GM18508 (cell line): ENCODE measurements around the gene SERPINB5.

Experiments used
- ATAC-seq: cut with Tn5 transposase; IDR thresholded peaks from one replicate; pipeline ENCODE4 v1.9.1; 2021; ENCODE audit warnings: moderate number of reproducible peaks; ENCODE audit not compliant: insufficient read depth, unreplicated experiment

The SERPINB5 gene

GRCh38 chr18:63520053-63520685 is 43.4 kb downstream of the SERPINB5 start:
- ATAC-seq: no peak

GRCh38 chr18:63523660-63524059 is 46.9 kb downstream of the SERPINB5 start:
- ATAC-seq: no peak

- no peak for ATAC-seq
Measured at GRCh38 chr18:63527251-63527650, 50.5 kb downstream of the SERPINB5 start.

GRCh38 chr18:63528863-63529492 is 52.2 kb downstream of the SERPINB5 start:
- no peak for ATAC-seq

GRCh38 chr18:63532471-63532870 is 55.7 kb downstream of the SERPINB5 start:
- no peak for ATAC-seq

- ATAC-seq: no peak
Measured at GRCh38 chr18:63534615-63535014, 57.9 kb downstream of the SERPINB5 start.

- no peak for ATAC-seq
Measured at GRCh38 chr18:63539904-63540510, 63.2 kb downstream of the SERPINB5 start.

- ATAC-seq: no peak
Measured at GRCh38 chr18:63542069-63542468, 65.3 kb downstream of the SERPINB5 start, which contains the start of gene SERPINB12. Gene SERPINB12, plus strand, starts transcription at chr18:63542369. Its CDS starts 13,791 bp downstream, at chr18:63556160.

- ATAC-seq: no peak
Measured at GRCh38 chr18:63544017-63544416, 67.3 kb downstream of the SERPINB5 start.

GRCh38 chr18:63545000-63545399 is 68.2 kb downstream of the SERPINB5 start:
- no peak for ATAC-seq

GRCh38 chr18:63550068-63550467 is 73.3 kb downstream of the SERPINB5 start:
- no peak for ATAC-seq

GRCh38 chr18:63551769-63552168 is 75.0 kb downstream of the SERPINB5 start:
- no peak for ATAC-seq

GRCh38 chr18:63552581-63552980 is 75.8 kb downstream of the SERPINB5 start:
- no peak for ATAC-seq

- ATAC-seq: no peak
Measured at GRCh38 chr18:63553081-63553480, 76.3 kb downstream of the SERPINB5 start.
